Adrenal gland (tissue), 5 donors: ENCODE measurements around the gene FOXO3.

Experiments used
- POLR2A ChIP-seq, 2 donors: fragments of 450-650 bp; IDR thresholded peaks; one replicate each; pipeline ENCODE4 v1.6.1; 2017; ENCODE audit warnings: antibody characterized with exemption in 2 of 2, mild to moderate bottlenecking in 2 of 2, moderate library complexity in 1 of 2
- TF ChIP-seq, protein P1 (sequence below), 6 experiments: fragments of 450-650 bp in 4 of 6; fragments of 200-600 bp in 2 of 6; sonication (generic) in 1 of 6; IDR thresholded peaks; 1 replicate in 5 of 6; 2 replicates in 1 of 6; pipeline versions ENCODE4 v1.5.1 to v1.8.0; 2016 to 2021; ENCODE audit warnings: antibody characterized with exemption in 6 of 6, mild to moderate bottlenecking in 2 of 6, moderate library complexity in 1 of 6
- donor health status: DM: no; HTN: no; CAD: no.

- TF ChIP-seq, protein P1, sequence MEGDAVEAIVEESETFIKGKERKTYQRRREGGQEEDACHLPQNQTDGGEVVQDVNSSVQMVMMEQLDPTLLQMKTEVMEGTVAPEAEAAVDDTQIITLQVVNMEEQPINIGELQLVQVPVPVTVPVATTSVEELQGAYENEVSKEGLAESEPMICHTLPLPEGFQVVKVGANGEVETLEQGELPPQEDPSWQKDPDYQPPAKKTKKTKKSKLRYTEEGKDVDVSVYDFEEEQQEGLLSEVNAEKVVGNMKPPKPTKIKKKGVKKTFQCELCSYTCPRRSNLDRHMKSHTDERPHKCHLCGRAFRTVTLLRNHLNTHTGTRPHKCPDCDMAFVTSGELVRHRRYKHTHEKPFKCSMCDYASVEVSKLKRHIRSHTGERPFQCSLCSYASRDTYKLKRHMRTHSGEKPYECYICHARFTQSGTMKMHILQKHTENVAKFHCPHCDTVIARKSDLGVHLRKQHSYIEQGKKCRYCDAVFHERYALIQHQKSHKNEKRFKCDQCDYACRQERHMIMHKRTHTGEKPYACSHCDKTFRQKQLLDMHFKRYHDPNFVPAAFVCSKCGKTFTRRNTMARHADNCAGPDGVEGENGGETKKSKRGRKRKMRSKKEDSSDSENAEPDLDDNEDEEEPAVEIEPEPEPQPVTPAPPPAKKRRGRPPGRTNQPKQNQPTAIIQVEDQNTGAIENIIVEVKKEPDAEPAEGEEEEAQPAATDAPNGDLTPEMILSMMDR (IDR thresholded peaks at IDR 0.05) = no peak
- no peak for TF ChIP-seq POLR2A (IDR thresholded peaks at IDR 0.05)
Observed at GRCh38 chr6:108650325-108650724, 89.6 kb downstream of the FOXO3 start.
